H9 (cell line): ENCODE data around the gene NEDD4. TPM values are rescaled to one million over a fixed set of nuclear protein-coding genes. Genes with fewer than 3 reads are reported as not detected.
A peak's percentile ranks its signal among the peaks of the same experiment; 100 is the strongest.

Experiments used
- DNase-seq: peaks from one replicate; pipeline ENCODE4 v3.0.0-alpha.2; 2017
- H2AFZ ChIP-seq: one replicate; pipeline ENCODE4 v1.6.1; 2013; ENCODE audit warnings: mild to moderate bottlenecking, low read length, control low read depth, moderate library complexity
- H2AK5ac ChIP-seq: 2 replicates; pipeline ENCODE4 v1.6.1; 2013; ENCODE audit warnings: low read length, control low read depth, mixed read lengths; ENCODE audit not compliant: insufficient read length
- H2BK120ac ChIP-seq: one replicate; pipeline ENCODE4 v1.6.1; 2013; ENCODE audit warnings: low read depth, mild to moderate bottlenecking, low read length, control low read depth, inconsistent platforms; ENCODE audit not compliant: poor library complexity, severe bottlenecking
- H2BK12ac ChIP-seq: 2 replicates; pipeline ENCODE4 v1.6.1; 2013; ENCODE audit warnings: low read length, control low read depth, mixed read lengths, low read depth; ENCODE audit not compliant: insufficient read length
- H2BK15ac ChIP-seq: 2 replicates; pipeline ENCODE4 v1.6.1; 2013; ENCODE audit warnings: low read depth, low read length, control low read depth
- H2BK20ac ChIP-seq: one replicate; pipeline ENCODE4 v1.6.1; 2013; ENCODE audit warnings: low read depth, mild to moderate bottlenecking, low read length, control low read depth, inconsistent platforms; ENCODE audit not compliant: poor library complexity, severe bottlenecking
- H2BK5ac ChIP-seq: 2 replicates; pipeline ENCODE4 v1.6.1; 2013; ENCODE audit warnings: low read length, control low read depth, mixed read lengths; ENCODE audit not compliant: insufficient read length
- H3K14ac ChIP-seq: 2 replicates; pipeline ENCODE4 v1.6.1; 2013; ENCODE audit warnings: low read length, control low read depth; ENCODE audit not compliant: insufficient read depth
- H3K18ac ChIP-seq: 2 replicates; pipeline ENCODE4 v1.6.1; 2013; ENCODE audit warnings: low read depth, mild to moderate bottlenecking, mixed read lengths, low read length, control low read depth; ENCODE audit not compliant: insufficient read length
- H3K23ac ChIP-seq: 2 replicates; pipeline ENCODE4 v1.6.1; 2013; ENCODE audit warnings: low read length, control low read depth, mixed read lengths, low read depth; ENCODE audit not compliant: insufficient read length
- H3K23me2 ChIP-seq: 2 replicates; pipeline ENCODE4 v1.6.1; 2013; ENCODE audit warnings: low read depth, mild to moderate bottlenecking, mixed read lengths, low read length, control low read depth; ENCODE audit not compliant: insufficient read length, poor library complexity, severe bottlenecking
- H3K27ac ChIP-seq: 2 replicates; pipeline ENCODE4 v1.5.1; 2013; ENCODE audit warnings: low read length, control low read depth, mixed read lengths, low read depth; ENCODE audit not compliant: insufficient read length
- H3K27me3 ChIP-seq: 2 replicates; pipeline ENCODE4 v1.6.1; 2013; ENCODE audit warnings: low read length, control low read depth, inconsistent platforms; ENCODE audit not compliant: insufficient read depth
- H3K4ac ChIP-seq: 2 replicates; pipeline ENCODE4 v1.6.1; 2013; ENCODE audit warnings: low read depth, mild to moderate bottlenecking, control low read depth, inconsistent platforms, low read length, moderate library complexity
- H3K4me1 ChIP-seq: 2 replicates; pipeline ENCODE4 v1.6.1; 2013; ENCODE audit warnings: low read length, control low read depth, inconsistent platforms; ENCODE audit not compliant: insufficient read depth
- H3K4me2 ChIP-seq: 2 replicates; pipeline ENCODE4 v1.6.1; 2013; ENCODE audit warnings: low read length, control low read depth, mixed read lengths; ENCODE audit not compliant: insufficient read length, insufficient read depth
- H3K56ac ChIP-seq: 2 replicates; pipeline ENCODE4 v1.6.1; 2013; ENCODE audit warnings: low read depth, mild to moderate bottlenecking, mixed read lengths, low read length, control low read depth; ENCODE audit not compliant: insufficient read length
- H3K79me1 ChIP-seq: 2 replicates; pipeline ENCODE4 v1.6.1; 2013; ENCODE audit warnings: low read depth, mild to moderate bottlenecking, moderate library complexity, low read length, control low read depth, inconsistent platforms; ENCODE audit not compliant: insufficient read depth, poor library complexity, severe bottlenecking
- H3K79me2 ChIP-seq: 2 replicates; pipeline ENCODE4 v1.6.1; 2013; ENCODE audit warnings: low read length, control low read depth, inconsistent platforms; ENCODE audit not compliant: insufficient read depth
- H3K9ac ChIP-seq: 2 replicates; pipeline ENCODE4 v1.6.1; 2013; ENCODE audit warnings: low read length, control low read depth, mixed read lengths; ENCODE audit not compliant: insufficient read length; ENCODE audit errors: extremely low read depth
- H3K9me3 ChIP-seq: one replicate; pipeline ENCODE4 v1.6.1; 2013; ENCODE audit warnings: low read depth, low read length, inconsistent platforms; ENCODE audit not compliant: control insufficient read depth
- H3T11ph ChIP-seq: one replicate; pipeline ENCODE4 v1.6.1; 2013; ENCODE audit warnings: mild to moderate bottlenecking, low read length, control low read depth, inconsistent platforms
- H4K20me1 ChIP-seq: one replicate; pipeline ENCODE4 v1.6.1; 2013; ENCODE audit not compliant: control insufficient read depth, insufficient read length, insufficient read depth
- H4K5ac ChIP-seq: 2 replicates; pipeline ENCODE4 v1.6.1; 2013; ENCODE audit warnings: low read depth, mild to moderate bottlenecking, mixed read lengths, low read length, control low read depth; ENCODE audit not compliant: insufficient read length
- H4K8ac ChIP-seq: replicated peaks from 2 replicates; pipeline ENCODE4 v1.6.1; 2013; ENCODE audit warnings: low read length, control low read depth, mixed read lengths, low read depth; ENCODE audit not compliant: insufficient read length
- H4K91ac ChIP-seq: 2 replicates; pipeline ENCODE4 v1.6.1; 2013; ENCODE audit warnings: low read depth, mild to moderate bottlenecking, moderate library complexity, mixed read lengths, low read length, control low read depth; ENCODE audit not compliant: insufficient read length
- H3K27ac Mint-ChIP-seq, 3 experiments: 2 replicates in 2 of 3; 3 replicates in 1 of 3; pipeline ENCODE4 v1.8.0; 2020 to 2021; ENCODE audit warnings: mixed read lengths in 3 of 3, mild to moderate bottlenecking in 1 of 3, moderate library complexity in 1 of 3
- H3K27me3 Mint-ChIP-seq: 2 replicates; pipeline ENCODE4 v1.8.0; 2021; ENCODE audit warnings: low read depth, mild to moderate bottlenecking, moderate library complexity, mixed read lengths
- H3K36me3 Mint-ChIP-seq, 3 experiments: 2 replicates in 2 of 3; 3 replicates in 1 of 3; pipeline ENCODE4 v1.8.0; 2020 to 2021; ENCODE audit warnings: low read depth in 3 of 3, mixed read lengths in 3 of 3; ENCODE audit not compliant: insufficient read depth in 1 of 3
- H3K4me1 Mint-ChIP-seq, 2 experiments: 2 replicates each; pipeline ENCODE4 v1.8.0; 2020; ENCODE audit warnings: mixed read lengths in 2 of 2
- H3K4me3 Mint-ChIP-seq, 2 experiments: 2 replicates in 1 of 2; 3 replicates in 1 of 2; pipeline ENCODE4 v1.8.0; 2020 to 2021; ENCODE audit warnings: mild to moderate bottlenecking in 2 of 2, mixed read lengths in 2 of 2, moderate library complexity in 1 of 2
- H3K9me3 Mint-ChIP-seq, 2 experiments: 2 replicates in 1 of 2; 3 replicates in 1 of 2; pipeline ENCODE4 v1.8.0; 2020; ENCODE audit warnings: mild to moderate bottlenecking in 2 of 2, mixed read lengths in 2 of 2, moderate library complexity in 1 of 2
- WGBS: extraction: QIAGEN DNeasy Blood & Tissue Kit; methylation state at CpG from one replicate; pipeline ENCODE4 v1.1.7; 2013; ENCODE audit warnings: missing lambda C conversion rate, low lambda C conversion rate, mixed read lengths; ENCODE audit not compliant: insufficient read length; ENCODE audit errors: extremely low coverage; 5-methylcytosine and 5-hydroxymethylcytosine counted together
- total RNA-seq: library from RNA; stranded (reverse); gene quantifications from 2 replicates; pipeline ENCODE4 v1.2.1, GENCODE V29; 2021
- TF ChIP-seq, protein P1 (sequence below): fragments of 200-600 bp; sonication (generic); conservative IDR thresholded peaks from 3 replicates; pipeline ENCODE4 v1.8.0; 2021; ENCODE audit warnings: antibody characterized with exemption, mild to moderate bottlenecking

NEDD4 gene
- total RNA-seq, 1 experiment from 2014 or later: 9.6 TPM

- Histone ChIP-seq H2AFZ (no peak overlapping the region), H2BK12ac (no peak overlapping the region), H3T11ph (no peak overlapping the region), H2BK120ac (no peak overlapping the region), H3K14ac (no peak overlapping the region), H3K4ac (no peak overlapping the region), H2BK15ac (no peak overlapping the region), H3K23me2 (no peaks in the 10 kb centered on the region), H2AK5ac (no peak overlapping the region), H3K9me3 (no peaks in the 10 kb centered on the region), H2BK5ac (no peak overlapping the region), H3K4me2 (no peak overlapping the region), H3K79me2 (no peaks in the 10 kb centered on the region), H3K18ac (no peak overlapping the region), H2BK20ac (no peak overlapping the region), H3K23ac (no peak overlapping the region), H4K5ac (no peak overlapping the region), H3K79me1 (no peaks in the 10 kb centered on the region), H3K27me3 (no peaks in the 10 kb centered on the region), H3K56ac (no peak overlapping the region), H4K20me1 (no peaks in the 10 kb centered on the region), H4K91ac (no peak overlapping the region), H3K27ac (no peak overlapping the region), H4K8ac (no peak overlapping the region), H3K9ac (no peak overlapping the region), H3K4me1 (no peaks in the 10 kb centered on the region)
- no peak overlapping the region for H3K27ac Mint-ChIP-seq
- TF ChIP-seq, protein P1, sequence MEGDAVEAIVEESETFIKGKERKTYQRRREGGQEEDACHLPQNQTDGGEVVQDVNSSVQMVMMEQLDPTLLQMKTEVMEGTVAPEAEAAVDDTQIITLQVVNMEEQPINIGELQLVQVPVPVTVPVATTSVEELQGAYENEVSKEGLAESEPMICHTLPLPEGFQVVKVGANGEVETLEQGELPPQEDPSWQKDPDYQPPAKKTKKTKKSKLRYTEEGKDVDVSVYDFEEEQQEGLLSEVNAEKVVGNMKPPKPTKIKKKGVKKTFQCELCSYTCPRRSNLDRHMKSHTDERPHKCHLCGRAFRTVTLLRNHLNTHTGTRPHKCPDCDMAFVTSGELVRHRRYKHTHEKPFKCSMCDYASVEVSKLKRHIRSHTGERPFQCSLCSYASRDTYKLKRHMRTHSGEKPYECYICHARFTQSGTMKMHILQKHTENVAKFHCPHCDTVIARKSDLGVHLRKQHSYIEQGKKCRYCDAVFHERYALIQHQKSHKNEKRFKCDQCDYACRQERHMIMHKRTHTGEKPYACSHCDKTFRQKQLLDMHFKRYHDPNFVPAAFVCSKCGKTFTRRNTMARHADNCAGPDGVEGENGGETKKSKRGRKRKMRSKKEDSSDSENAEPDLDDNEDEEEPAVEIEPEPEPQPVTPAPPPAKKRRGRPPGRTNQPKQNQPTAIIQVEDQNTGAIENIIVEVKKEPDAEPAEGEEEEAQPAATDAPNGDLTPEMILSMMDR: no peak
- DNase-seq: no peak
- H3K27me3 Mint-ChIP-seq: no peaks in the 10 kb centered on the region
- peaks cover 5% of the 10 kb centered on the region in 2 experiments; a peak in 3 of 5 replicates for H3K9me3 Mint-ChIP-seq
- H3K36me3 Mint-ChIP-seq: peaks cover 0 to 9% (median 6%) of the 10 kb centered on the region in 3 experiments; a peak in 3 of 7 replicates
- peak overlapping the region in 1 of 2 experiments; percentile 14; a peak in 1 of 5 replicates for H3K4me3 Mint-ChIP-seq
- H3K4me1 Mint-ChIP-seq: peaks cover 0 to 4% of the 10 kb centered on the region in 2 experiments; a peak in 2 of 4 replicates
- WGBS: no CpG with 5 or more reads among the region's 1 CpG
These were observed 35.1 kb downstream of the NEDD4 start for GRCh38 chr15:55958349-55958748.
